Stimulated activated CD4-positive, alpha-beta T cell treated with anti-CD3 and anti-CD28 coated beads, Interleukin-4, amount 100 ng/mL, for 48 hours (primary cell): ENCODE measurements around the gene TMPRSS15.

ENCODE experiments used
- DNase-seq, 2 donors: peaks; one replicate each; pipeline ENCODE4 v3.0.0-alpha.2; 2020; ENCODE audit warnings: low read depth in 2 of 2

TMPRSS15 gene

DNA sequence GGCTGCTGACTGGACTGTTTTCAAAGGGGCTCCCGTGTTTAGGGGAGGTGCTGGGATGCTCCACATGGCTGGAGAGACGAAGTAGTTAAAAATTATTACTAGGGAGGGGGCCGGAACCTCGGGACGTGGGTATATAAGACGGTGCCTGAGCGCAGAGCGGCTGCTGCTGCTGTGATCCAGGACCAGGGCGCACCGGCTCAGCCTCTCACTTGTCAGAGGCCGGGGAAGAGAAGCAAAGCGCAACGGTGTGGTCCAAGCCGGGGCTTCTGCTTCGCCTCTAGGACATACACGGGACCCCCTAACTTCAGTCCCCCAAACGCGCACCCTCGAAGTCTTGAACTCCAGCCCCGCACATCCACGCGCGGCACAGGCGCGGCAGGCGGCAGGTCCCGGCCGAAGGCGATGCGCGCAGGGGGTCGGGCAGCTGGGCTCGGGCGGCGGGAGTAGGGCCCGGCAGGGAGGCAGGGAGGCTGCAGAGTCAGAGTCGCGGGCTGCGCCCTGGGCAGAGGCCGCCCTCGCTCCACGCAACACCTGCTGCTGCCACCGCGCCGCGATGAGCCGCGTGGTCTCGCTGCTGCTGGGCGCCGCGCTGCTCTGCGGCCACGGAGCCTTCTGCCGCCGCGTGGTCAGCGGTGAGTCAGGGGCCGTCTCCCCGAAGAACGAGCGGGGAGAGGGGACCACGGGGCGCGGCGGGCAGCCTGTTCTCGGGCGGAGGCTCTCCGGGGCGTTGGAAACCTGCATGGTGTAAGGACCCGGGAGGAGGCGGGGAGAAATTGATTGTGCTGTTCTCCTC, 158.7 kb downstream of the TMPRSS15 start, which contains the start of gene CHODL:
Gene CHODL, plus strand, starts transcription at position 163 of the 793 bp plus-strand sequence. Its CDS starts 391 bp downstream, at position 554.
- DNase-seq, result no peak

DNA sequence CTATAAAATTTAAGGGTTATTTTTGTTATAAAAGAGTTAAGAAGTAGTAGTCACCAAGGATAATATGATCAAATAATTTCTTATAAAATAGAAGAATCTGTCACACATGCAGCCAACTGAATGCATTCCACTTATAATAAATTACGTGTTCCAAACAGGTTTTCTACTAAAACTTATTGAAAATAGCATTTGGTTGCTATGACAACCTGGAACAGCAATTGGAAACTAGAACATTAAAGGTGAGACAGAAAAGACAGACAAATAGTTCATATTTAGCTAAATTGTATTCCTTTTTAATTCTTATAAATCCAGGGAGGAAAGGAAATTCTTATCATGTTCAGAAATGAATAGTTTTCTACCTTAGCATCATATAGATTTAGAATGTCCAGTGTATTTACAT, 168.0 kb downstream of the TMPRSS15 start:
- no peak for DNase-seq

DNA sequence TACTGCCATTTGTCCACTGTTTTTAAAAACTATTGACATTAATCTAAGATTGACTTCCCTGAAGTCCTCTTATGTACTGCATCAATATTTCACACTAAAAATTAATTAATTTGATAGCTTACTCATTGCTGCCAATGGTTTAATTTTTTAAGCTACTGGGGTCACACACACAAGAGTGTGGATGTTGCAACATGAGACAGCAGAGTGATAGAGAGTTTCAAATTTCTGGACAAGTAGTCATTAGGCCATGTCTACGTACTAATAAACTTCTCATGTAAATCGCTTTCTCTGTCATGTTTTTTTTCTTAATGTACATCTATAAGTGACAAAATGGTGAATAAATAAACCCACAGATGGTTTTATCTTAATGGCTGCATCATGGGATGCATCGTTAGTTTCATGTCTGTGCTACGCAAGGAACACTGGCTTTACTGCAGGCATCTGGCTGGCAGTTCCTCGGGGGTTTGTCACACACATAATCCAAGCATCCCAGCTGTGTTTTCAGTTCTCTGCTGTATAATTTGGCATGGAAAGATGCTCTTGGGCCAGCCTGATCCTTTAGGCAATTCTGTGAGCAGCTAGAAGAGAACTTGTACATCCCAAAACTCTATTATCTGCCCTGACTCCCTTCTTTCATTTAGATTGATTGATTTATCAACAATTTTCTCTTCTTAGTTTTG, 175.4 kb downstream of the TMPRSS15 start:
- DNase-seq, result no peak

DNA sequence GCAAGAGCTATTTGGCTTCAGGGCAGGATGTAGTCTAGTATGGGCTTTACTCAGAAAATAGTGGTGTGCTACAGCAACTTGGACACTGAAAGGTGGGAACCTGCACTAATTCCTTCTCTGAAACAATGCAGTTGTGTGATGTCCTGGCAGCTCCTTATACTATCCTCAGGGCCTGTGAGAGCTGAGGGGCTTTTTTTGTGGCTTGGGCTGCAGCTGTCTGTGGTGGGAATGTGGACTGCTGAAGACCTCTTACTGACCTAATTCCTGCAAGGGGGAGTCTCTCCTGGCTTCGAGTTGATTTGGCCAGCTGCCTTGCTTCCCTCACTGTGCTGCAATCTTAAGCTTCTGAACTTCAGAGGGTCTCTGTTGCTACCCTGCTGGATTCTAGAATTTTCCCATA, 181.2 kb downstream of the TMPRSS15 start:
- no peak for DNase-seq

DNA sequence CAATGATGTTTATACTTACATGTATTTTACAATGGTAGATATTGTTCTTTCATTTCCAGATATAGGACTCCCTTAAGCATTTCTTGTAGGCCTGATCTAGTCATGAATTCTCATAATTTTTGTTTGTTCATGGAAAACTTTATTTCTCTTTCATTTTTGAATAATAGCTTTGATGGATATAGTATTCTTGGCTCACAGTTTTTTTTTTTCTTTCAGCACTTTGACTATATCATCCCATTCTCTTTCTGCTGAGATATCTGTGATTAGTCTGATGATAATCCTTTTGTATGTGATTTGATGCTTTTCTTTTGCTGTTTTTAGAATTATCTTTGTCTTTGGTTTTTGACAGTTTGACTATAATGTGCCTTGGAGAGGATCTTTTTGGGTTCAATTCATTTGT, 183.1 kb downstream of the TMPRSS15 start:
- DNase-seq, result no peak
